Vagina (tissue), 2 donors: ENCODE data around the gene NOP56.

Experiments
- CTCF ChIP-seq, 3 experiments: fragments of 450-650 bp in 2 of 3; fragments of 200-600 bp in 1 of 3; sonication (generic) in 1 of 3; IDR thresholded peaks; one replicate each; pipeline ENCODE4 v1.5.1; 2017 to 2019; ENCODE audit warnings: antibody characterized with exemption in 3 of 3, mild to moderate bottlenecking in 2 of 3, moderate library complexity in 2 of 3
- POLR2AphosphoS5 ChIP-seq, 2 donors: sonication (generic); formaldehyde crosslinking; IDR thresholded peaks; one replicate each; pipeline ENCODE4 v1.9.0; 2017; ENCODE audit warnings: antibody characterized with exemption in 2 of 2, mild to moderate bottlenecking in 2 of 2, low read depth in 1 of 2; ENCODE audit not compliant: insufficient read depth in 1 of 2

- TF ChIP-seq POLR2AphosphoS5 (IDR thresholded peaks at IDR 0.05; ENCODE audit: insufficient read depth in 1 of 2, low read depth in 1 of 2) (no peak), CTCF (IDR thresholded peaks at IDR 0.05) (peak in 1 of 3 experiments; percentile 22)
Measured at GRCh38 chr20:2688041-2688591, 35.7 kb downstream of the NOP56 start.
